Fibroblast of lung (primary cell): ENCODE results near the gene CCT5. TPM values are rescaled to one million over a fixed set of nuclear protein-coding genes. Genes with fewer than 3 reads are reported as not detected.
A peak's percentile ranks its signal among the peaks of the same experiment; 100 is the strongest.

Source experiments
- DNase-seq, 2 donors: peaks; one replicate each; pipeline versions ENCODE4 v3.0.0 to v3.0.0-alpha.2; 2010; ENCODE audit warnings: low read depth in 2 of 2
- H2AFZ ChIP-seq: 2 replicates; pipeline ENCODE4 v1.5.1; 2012; ENCODE audit warnings: low read length, control low read depth, inconsistent platforms
- H3K27ac ChIP-seq: 2 replicates; pipeline ENCODE4 v1.5.1; 2011; ENCODE audit warnings: low read length, control low read depth; ENCODE audit not compliant: insufficient read depth
- H3K27me3 ChIP-seq: 2 replicates; pipeline ENCODE4 v1.5.1; 2011; ENCODE audit warnings: mild to moderate bottlenecking, low read length; ENCODE audit not compliant: control insufficient read depth, insufficient read depth
- H3K36me3 ChIP-seq: 2 replicates; pipeline ENCODE4 v1.5.1; 2011; ENCODE audit warnings: low read length; ENCODE audit not compliant: control insufficient read depth, insufficient read depth
- H3K4me1 ChIP-seq: 2 replicates; pipeline ENCODE4 v1.5.1; 2011; ENCODE audit warnings: low read length; ENCODE audit not compliant: control insufficient read depth, insufficient read depth; ENCODE audit errors: extremely low read depth
- H3K4me2 ChIP-seq: 2 replicates; pipeline ENCODE4 v1.5.1; 2011; ENCODE audit warnings: low read length, control low read depth; ENCODE audit not compliant: insufficient read depth; ENCODE audit errors: extremely low read depth
- H3K4me3 ChIP-seq, 4 experiments: fragments of 200-600 bp in 1 of 4; sonication (generic) in 1 of 4; replicated peaks in 1 of 4; 2 replicates each; pipeline ENCODE4 v1.5.1; 2011 to 2016; ENCODE audit warnings: low read length in 4 of 4, low read depth in 3 of 4, mild to moderate bottlenecking in 3 of 4, control low read depth in 2 of 4, inconsistent platforms in 1 of 4, mixed read lengths in 1 of 4; ENCODE audit not compliant: insufficient read depth in 1 of 4; ENCODE audit errors: control extremely low read depth in 1 of 4
- H3K79me2 ChIP-seq: 2 replicates; pipeline ENCODE4 v1.5.1; 2012; ENCODE audit warnings: mild to moderate bottlenecking, low read length, inconsistent platforms; ENCODE audit not compliant: control insufficient read depth, insufficient read depth
- H3K9ac ChIP-seq: 2 replicates; pipeline ENCODE4 v1.5.1; 2011; ENCODE audit warnings: mild to moderate bottlenecking, low read length, control low read depth; ENCODE audit not compliant: insufficient read depth
- H3K9me3 ChIP-seq: 2 replicates; pipeline ENCODE4 v1.5.1; 2012; ENCODE audit warnings: low read depth, low read length; ENCODE audit not compliant: control insufficient read depth, insufficient read depth
- H4K20me1 ChIP-seq: 2 replicates; pipeline ENCODE4 v1.5.1; 2011; ENCODE audit warnings: low read length; ENCODE audit not compliant: control insufficient read depth, insufficient read depth; ENCODE audit errors: extremely low read depth
- EZH2 ChIP-seq: IDR thresholded peaks from 2 replicates; pipeline ENCODE4 v1.5.1; 2012; ENCODE audit warnings: low read length, control low read depth, mild to moderate bottlenecking; ENCODE audit errors: missing control alignments
- polyA plus RNA-seq, 2 donors: library from polyadenylated mRNA; depleted of rRNA in 1 of 2; stranded (reverse) in 1 of 2; unstranded in 1 of 2; fragments of >200 nt; gene quantifications; 2 replicates each; pipeline ENCODE4 v1.2.1, GENCODE V29; 2011 to 2012; ENCODE audit warnings: missing spikeins in 1 of 2
- total RNA-seq: library from RNA; depleted of rRNA; stranded (reverse); fragments of >200 nt; gene quantifications from 2 replicates; pipeline ENCODE4 v1.2.1, GENCODE V29; 2014
- TF ChIP-seq, protein P1 (sequence below), 2 donors: IDR thresholded peaks in 1 of 2; conservative IDR thresholded peaks in 1 of 2; 1 replicate in 1 of 2; 2 replicates in 1 of 2; pipeline ENCODE4 v1.5.1; 2011 to 2012; ENCODE audit warnings: low read length in 2 of 2, control low read depth in 1 of 2, inconsistent platforms in 1 of 2, low read depth in 1 of 2, mild to moderate bottlenecking in 1 of 2

CCT5 gene
- total and polyA plus RNA-seq, 2 donors (not counting 1 experiment from before 2014, with no cell fraction given): 341 to 406 TPM

DNA sequence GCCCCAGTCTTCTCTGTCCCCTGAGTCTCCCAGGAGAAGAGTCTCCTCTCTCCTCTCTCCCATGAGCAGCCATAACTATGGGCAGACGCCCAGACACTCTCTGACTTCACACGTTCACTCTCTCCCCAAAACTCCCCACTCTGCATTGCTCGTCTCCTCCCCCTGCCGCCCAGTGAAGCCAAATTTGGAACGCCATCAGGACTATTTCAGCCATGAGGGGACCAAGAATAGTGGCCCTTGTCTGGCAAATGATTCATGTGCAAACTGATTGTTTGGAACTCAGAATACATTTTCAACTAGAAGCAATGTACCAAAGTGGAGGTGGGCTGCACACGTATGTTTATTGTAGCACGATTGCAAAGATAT, 36.8 kb downstream of the CCT5 start:
- no peak overlapping the region for H3K4me2 ChIP-seq
- no peaks in the 10 kb centered on the region for H3K4me1 ChIP-seq
- no peak for DNase-seq
- no peak overlapping the region for H3K27ac ChIP-seq
- no peaks in the 10 kb centered on the region for H3K36me3 ChIP-seq
- H3K27me3 ChIP-seq: no peaks in the 10 kb centered on the region
- no peak overlapping the region for H2AFZ ChIP-seq
- H3K4me3 ChIP-seq: no peak overlapping the region
- H4K20me1 ChIP-seq: no peaks in the 10 kb centered on the region
- H3K79me2 ChIP-seq: no peaks in the 10 kb centered on the region
- no peak overlapping the region for H3K9ac ChIP-seq
- TF ChIP-seq, protein P1, sequence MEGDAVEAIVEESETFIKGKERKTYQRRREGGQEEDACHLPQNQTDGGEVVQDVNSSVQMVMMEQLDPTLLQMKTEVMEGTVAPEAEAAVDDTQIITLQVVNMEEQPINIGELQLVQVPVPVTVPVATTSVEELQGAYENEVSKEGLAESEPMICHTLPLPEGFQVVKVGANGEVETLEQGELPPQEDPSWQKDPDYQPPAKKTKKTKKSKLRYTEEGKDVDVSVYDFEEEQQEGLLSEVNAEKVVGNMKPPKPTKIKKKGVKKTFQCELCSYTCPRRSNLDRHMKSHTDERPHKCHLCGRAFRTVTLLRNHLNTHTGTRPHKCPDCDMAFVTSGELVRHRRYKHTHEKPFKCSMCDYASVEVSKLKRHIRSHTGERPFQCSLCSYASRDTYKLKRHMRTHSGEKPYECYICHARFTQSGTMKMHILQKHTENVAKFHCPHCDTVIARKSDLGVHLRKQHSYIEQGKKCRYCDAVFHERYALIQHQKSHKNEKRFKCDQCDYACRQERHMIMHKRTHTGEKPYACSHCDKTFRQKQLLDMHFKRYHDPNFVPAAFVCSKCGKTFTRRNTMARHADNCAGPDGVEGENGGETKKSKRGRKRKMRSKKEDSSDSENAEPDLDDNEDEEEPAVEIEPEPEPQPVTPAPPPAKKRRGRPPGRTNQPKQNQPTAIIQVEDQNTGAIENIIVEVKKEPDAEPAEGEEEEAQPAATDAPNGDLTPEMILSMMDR (conservative IDR thresholded peaks at IDR 0.05 in 1 of 2, IDR thresholded peaks at IDR 0.05 in 1 of 2; ENCODE audit: low read depth in 1 of 2, low read length in 2 of 2): no peak
- TF ChIP-seq EZH2: no peak
- no peaks in the 10 kb centered on the region for H3K9me3 ChIP-seq

- Histone ChIP-seq H3K27ac (no peak overlapping the region), H3K9ac (no peak overlapping the region), H3K9me3 (no peaks in the 10 kb centered on the region), H3K79me2 (no peaks in the 10 kb centered on the region), H3K4me2 (no peak overlapping the region), H2AFZ (no peak overlapping the region), H3K4me3 (no peak overlapping the region), H3K27me3 (no peaks in the 10 kb centered on the region), H3K4me1 (no peaks in the 10 kb centered on the region), H4K20me1 (no peaks in the 10 kb centered on the region), H3K36me3 (no peaks in the 10 kb centered on the region)
- DNase-seq: no peak
- TF ChIP-seq EZH2: no peak
- TF ChIP-seq, protein P1 (conservative IDR thresholded peaks at IDR 0.05 in 1 of 2, IDR thresholded peaks at IDR 0.05 in 1 of 2; ENCODE audit: low read depth in 1 of 2, low read length in 2 of 2): no peak
Observed at GRCh38 chr5:10288592-10289219, 38.6 kb downstream of the CCT5 start.

DNA sequence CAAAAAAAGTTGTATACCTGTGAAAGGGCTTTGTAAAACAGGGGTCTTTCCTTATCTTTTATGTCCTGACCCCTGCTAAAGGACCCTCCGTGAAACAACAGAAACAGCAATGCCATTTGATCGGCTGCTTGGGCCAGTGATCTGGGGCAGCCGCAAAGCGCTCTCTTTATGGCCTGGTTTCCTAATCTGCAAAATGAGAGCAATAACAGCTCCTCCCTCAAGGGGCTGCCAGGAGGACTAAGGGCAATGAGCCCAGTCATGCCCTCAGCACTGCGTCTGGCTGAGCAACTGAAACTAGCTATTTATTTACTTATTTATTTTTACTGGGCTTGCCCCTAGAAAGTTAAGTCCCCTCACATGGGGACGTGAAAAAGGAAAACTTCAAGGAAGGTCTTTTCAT, 39.3 kb downstream of the CCT5 start:
- no peak overlapping the region for H3K4me3 ChIP-seq
- TF ChIP-seq, protein P1 (conservative IDR thresholded peaks at IDR 0.05 in 1 of 2, IDR thresholded peaks at IDR 0.05 in 1 of 2; ENCODE audit: low read depth in 1 of 2, low read length in 2 of 2): peak in 1 of 2 donors; percentile 16
- TF ChIP-seq EZH2: no peak
- peak in 1 of 2 donors; percentile 45 for DNase-seq

More for the DNA sequence above, 39.3 kb downstream of the CCT5 start:
- Histone ChIP-seq H3K27ac (no peak overlapping the region), H4K20me1 (no peaks in the 10 kb centered on the region), H3K27me3 (no peaks in the 10 kb centered on the region), H3K9ac (no peak overlapping the region), H3K4me2 (no peak overlapping the region), H2AFZ (no peak overlapping the region), H3K4me1 (no peaks in the 10 kb centered on the region), H3K9me3 (no peaks in the 10 kb centered on the region), H3K36me3 (no peaks in the 10 kb centered on the region), H3K79me2 (no peaks in the 10 kb centered on the region)
